Fibroblast of skin of back (primary cell): Measurements from ENCODE around the gene ARHGAP44. TPM values are rescaled to one million over a fixed set of nuclear protein-coding genes. Genes with fewer than 3 reads are reported as not detected.

Experiments used
- DNase-seq: peaks from one replicate; pipeline ENCODE4 v3.0.0-alpha.2; 2013
- polyA plus RNA-seq, 2 experiments: library from polyadenylated mRNA; unstranded; fragments of 120-200 nt; gene quantifications; one replicate each; pipeline ENCODE4 v1.2.1, GENCODE V29; 2013; ENCODE audit not compliant: insufficient read length in 2 of 2

Gene ARHGAP44
- 2.2 TPM for polyA plus RNA-seq (2013, experiment 1 of 2; ENCODE audit: insufficient read length)
- polyA plus RNA-seq (2013, experiment 2 of 2; ENCODE audit: insufficient read length), result 1.8 TPM

DNA sequence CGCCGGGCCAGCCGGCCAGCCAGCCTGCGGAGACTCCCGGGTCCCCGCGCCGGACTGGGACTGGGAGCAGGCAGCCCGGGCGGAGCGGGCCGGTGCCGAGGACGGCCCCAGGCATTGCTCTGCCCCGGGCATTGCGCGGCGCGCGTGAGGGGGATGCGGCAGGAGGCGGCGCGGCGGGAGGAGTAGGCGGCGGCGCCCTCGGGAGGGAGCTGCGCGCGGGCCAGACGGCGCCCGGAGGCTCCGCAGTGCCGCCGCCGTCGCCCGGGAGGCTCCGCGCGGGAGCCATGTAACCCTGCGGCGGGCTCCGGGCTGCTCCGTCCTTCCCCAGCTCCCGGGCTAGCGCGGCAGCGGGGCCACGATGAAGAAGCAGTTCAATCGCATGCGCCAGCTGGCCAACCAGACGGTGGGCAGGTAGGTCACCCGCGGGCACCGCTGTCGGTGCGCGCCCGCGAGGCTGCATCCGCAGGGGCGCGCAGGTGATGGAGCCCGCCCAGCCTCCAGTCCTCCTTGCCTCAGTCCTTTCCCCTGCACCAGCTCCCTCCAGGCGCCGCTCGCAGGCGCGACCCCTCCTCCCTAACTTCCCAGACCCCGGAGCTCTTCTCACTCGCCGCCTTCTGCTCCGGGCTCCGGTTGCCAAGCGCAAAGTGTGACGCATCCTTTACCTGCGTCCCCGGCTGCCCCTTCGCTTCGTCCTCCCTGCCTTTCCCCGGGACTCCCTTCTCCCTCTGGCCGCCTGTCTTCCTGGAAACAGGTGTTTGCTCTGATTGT is at the start of gene ARHGAP44:
ARHGAP44 (plus strand) TSS at position 18 of the 768 bp plus-strand sequence; CDS start at position 359, 341 bp downstream.
- DNase-seq, result peak; percentile 68

- no peak for DNase-seq
These were observed 49.8 kb upstream of the ARHGAP44 start for GRCh38 chr17:12739500-12739899.

GRCh38 chr17:12743046-12743445 is 46.3 kb upstream of the ARHGAP44 start:
- no peak for DNase-seq

DNA sequence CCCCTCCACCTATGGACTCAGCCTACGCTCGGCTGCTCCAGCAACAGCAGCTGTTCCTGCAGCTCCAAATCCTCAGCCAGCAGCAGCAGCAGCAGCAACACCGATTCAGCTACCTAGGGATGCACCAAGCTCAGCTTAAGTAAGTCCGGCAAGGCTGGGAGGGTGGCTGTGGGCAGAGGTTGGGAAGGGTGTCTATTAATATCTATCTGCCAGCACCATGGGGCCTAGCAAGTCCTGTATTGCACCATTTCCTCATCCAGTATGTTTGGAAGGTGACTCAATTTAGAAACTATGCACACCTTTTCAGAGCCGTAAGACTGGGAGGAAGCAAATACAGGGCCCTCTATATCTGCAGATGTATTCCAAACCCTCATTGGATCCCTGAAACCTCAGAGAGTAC is 45.0 kb upstream of the ARHGAP44 start:
- DNase-seq, result peak; percentile 48

DNA sequence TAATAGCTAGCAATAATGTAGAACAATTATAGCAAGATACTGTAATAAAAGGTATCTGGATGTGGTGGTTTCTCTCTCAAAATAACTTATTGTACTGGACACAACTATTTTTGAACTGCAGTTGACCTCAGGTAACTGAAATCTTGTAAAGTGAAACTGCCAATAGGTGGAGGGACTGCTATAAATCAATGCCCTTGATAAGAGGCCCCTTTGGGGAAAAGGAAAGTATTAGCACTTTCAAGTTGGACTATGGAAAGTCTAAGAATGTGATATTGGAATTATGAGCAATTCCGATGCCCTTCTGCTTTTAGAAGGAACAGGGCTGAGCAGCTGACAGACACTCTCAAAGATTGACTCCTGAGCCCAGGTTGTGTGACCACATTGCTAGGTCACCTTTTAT is 44.5 kb upstream of the ARHGAP44 start:
- DNase-seq, result no peak

GRCh38 chr17:12745486-12745885 is 43.8 kb upstream of the ARHGAP44 start:
- DNase-seq, result no peak

DNA sequence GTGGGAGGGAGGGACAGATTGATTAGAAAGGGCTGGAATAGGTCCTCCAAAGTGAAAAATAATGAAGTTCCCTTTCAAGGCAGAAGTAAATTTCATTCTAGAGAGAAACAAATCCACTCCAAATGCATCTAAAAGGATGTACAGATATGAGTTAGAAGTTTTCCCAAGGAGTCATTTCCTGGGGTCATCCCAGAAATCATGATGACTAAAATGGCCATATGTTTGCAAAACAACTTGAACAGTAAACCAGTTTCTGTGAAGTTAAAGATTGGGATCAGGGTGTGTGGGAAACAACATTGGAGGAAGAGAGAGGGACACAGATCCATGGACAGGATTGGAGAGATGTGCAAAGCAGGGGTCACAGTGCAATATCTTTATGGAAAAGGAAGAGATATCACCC is 32.5 kb upstream of the ARHGAP44 start:
- DNase-seq, result peak; percentile 59

DNA sequence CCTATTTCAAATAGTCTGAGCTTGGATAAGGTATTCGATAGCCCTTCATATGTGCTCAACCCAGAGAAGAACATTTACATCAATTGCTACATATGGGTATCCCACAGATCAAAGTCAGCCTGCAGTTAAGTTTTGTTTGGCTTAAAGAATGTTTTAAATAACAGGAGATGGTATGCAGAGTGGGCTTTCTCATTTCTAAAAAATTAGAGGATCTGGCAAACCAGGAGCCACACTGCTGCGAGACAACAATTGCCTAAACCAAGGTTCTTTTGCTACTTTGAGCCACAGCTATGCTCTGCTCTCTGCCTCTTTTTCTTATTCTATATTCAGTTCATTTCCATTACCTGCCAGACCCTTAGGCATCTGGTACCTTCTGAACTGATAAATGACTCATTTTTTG is 30.2 kb upstream of the ARHGAP44 start:
- DNase-seq, result peak; percentile 56

DNA sequence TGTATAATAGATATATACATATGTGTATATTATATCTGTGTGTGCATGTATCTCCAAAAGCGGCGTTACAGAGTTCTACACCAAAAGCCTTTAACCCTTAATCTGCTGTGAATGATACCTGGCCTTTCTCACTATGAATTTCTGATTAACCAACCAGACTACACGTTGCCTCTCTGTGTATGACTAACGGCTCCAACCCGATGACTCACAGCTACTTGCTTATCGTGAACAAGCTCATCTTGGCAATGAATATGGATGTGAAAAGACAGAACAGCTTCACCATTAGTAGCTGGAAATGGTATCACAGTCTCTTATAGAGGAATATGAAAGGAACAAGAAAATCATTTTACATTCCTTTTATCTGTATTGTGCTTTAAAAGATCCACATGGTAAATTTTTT is 23.8 kb upstream of the ARHGAP44 start:
- DNase-seq, result peak; percentile 90

DNA sequence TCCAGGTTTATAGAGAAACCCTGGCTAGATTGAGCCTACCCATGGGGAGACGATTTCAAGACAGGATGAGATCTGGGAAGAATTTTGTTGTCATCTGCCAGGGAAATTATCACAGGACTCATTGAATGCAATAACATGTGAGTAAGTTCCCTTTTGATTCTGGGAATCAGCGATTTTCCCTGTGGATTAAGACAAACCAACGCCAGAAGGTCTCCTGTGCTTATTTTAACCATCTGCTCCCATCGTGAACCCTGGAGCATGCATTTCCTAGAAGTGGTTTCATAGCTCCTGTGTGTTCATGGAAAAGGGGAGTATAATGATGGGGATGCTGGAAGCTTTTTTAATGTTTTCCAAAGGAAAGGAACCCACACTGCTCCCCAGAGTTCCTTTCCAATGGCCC is 21.0 kb upstream of the ARHGAP44 start:
- no peak for DNase-seq

DNA sequence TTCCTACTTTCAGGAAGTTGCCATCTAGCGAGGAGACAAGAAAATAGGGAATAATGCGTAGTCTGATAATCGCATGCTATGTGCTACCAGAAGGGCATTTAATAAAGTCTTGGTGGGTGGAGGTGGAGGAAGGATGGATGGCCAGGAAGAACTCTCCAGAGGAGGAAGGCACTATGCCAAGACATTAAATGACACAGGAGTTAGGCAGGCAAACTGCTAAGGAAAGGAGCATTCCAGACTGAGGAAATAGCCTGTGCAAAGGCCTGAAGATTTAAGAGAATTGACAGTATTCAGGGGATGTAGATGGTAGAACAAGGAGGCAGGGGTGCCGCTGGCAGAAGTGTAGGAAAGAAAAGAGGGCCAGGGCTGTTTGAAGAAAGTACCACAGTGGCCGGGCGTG is 19.3 kb upstream of the ARHGAP44 start:
- peak; percentile 56 for DNase-seq

- no peak for DNase-seq
These were observed 16.1 kb upstream of the ARHGAP44 start for GRCh38 chr17:12773153-12773552.

- DNase-seq, result no peak
These were observed 220 bp upstream of the ARHGAP44 start for GRCh38 chr17:12789075-12789480.

DNA sequence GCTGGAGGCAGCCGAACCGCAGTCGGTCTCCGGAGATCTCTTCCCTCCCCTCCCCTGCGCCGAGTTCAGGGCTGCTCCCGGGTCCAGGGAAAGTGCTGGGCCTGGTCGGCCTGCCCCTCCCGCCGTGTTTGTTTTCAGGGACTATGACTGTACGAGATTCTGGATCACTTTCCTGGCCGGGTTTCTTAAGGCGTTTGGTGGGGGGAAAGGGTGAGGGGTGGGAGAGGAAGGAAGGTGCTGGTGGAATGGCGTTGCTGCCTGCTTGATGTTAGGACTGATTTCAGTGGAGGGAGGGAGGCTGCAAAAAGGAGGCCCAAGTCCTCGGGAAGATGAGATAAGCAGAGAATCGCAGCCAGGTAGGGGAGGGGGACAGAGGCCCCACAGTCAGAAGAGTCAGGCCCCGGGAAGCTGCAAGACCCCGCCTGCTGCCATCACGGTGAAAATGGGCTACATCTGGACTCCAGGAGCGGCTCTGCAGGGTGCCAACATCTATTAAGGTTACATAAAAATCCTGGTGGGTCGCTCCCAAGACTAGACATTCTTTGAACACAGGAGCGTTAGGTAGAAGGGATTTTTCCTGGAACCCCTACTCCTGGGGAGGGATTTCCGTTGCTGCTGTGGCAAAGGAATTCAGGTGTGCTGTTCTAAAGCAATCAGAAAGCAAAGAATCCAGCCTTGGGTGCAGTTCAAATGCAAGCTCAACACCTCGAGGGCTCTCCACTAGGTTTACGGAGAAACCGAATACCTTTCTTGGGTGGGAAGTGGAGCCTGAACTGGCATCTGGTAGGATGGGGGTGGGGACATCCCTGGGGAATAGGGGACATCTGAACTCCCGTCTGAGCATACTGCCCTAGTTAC is 1.2 kb downstream of the ARHGAP44 start:
- no peak for DNase-seq

- DNase-seq, result no peak
These were observed 5.7 kb downstream of the ARHGAP44 start for GRCh38 chr17:12794919-12795532.

DNA sequence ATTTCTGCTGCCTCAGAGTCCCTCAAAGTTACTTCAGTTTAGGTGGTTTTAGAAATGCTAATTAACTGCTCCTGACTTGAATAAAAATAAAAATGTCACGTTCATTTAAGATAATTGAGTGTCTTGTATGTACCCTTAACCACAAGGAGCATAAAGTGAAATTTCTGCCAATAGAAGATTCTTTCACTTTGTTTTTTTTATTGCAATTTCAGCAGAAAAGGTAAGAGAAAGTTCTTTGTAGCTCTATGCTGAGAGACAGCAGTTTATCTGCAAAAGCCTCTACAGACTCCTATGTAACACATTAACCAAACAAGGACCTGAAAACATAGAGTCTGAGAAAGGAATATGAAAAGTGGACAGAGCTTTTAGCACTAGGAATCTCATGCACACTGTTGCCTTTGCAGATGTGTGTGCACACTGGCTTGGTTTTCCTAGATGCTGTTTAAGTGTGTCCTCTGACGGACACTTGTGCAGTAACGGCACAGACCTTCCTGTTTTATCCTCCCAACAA is 11.6 kb downstream of the ARHGAP44 start:
- no peak for DNase-seq

DNA sequence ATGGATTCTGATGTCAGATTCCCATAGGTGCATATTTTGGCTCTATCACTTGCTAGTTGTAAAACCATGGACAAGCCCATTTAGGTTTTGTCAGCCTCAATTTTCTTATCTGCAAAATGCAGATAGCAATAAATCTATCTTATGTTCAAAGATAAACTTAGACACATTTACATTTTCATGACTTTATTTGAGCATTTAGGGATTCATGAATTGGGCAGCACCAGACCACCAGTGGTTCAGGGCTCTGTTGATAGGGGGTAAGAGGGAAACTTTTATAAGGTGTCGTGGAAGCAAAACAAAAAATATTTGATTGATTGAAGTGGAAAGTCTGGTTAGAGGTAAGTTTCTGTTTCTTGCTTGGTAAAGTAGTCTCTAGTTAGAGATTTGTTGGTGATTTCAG is 17.3 kb downstream of the ARHGAP44 start:
- no peak for DNase-seq

GRCh38 chr17:12808723-12809122 is 19.4 kb downstream of the ARHGAP44 start:
- DNase-seq, result no peak

DNA sequence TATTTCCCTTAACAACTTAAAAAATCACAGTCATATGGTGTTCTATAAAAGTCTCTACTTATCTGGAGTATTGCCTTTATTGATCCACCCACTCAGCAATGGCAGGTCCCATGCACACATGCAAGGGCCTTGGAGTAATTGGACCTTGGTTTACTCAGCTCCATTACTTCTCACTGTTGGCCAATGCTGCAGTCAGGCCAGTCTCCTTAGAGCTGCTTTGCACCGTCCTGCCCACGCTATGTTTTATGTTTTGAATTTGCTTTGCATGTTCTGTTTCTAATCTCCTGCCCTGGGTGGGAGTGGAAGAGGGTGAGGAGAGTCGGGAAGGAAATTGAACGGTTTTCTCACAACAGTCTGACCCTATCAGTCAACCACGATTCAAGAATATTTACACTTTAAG is 23.6 kb downstream of the ARHGAP44 start:
- DNase-seq, result no peak

DNA sequence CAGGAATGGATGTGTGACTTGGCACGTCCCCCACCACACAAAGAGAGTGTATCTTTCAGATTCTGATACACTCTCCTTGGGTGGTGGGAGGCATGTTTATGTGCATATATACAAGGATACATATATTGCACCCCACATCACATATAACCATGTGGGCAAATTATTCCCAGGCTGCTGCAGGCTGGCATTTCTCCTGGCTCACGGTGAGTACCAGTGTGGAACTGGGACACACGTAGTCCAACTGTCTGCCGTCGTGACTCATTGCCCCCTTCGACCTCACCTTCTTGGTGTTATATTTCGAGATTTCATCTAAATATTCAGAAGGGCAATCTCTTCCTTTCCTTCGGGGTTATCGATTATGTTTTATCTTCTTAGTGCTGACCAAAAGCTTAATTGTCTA is 24.4 kb downstream of the ARHGAP44 start:
- no peak for DNase-seq

- DNase-seq, result no peak
These were observed 25.4 kb downstream of the ARHGAP44 start for GRCh38 chr17:12814718-12815117.

- no peak for DNase-seq
These were observed 26.4 kb downstream of the ARHGAP44 start for GRCh38 chr17:12815642-12816141.
